IMR-90 (cell line): ENCODE data around the gene FSIP1. TPM values are rescaled to one million over a fixed set of nuclear protein-coding genes. Genes with fewer than 3 reads are reported as not detected.

ENCODE experiments used
- ATAC-seq: fragments of 200-7000 bp; cut with Tn5 transposase; 2 replicates; pipeline ENCODE4 v1.9.1; 2020; ENCODE audit warnings: low read depth, mild to moderate bottlenecking, moderate library complexity
- BruUV-seq: library from RNA; stranded (reverse); fragments of 400-500 nt; replicated peaks from 2 replicates; lab custom pipeline; 2021; lab: Mats Ljungman, UMichigan
- CTCF ChIA-PET: fragments of 300-600 bp; formaldehyde crosslinking; extraction: SDS; loops from one replicate; lab custom pipeline; 2021; ENCODE audit warnings: antibody characterized with exemption; lab: Yijun Ruan, JAX
- POLR2A ChIA-PET: fragments of 300-600 bp; sonication (Branson Sonifier 250); formaldehyde crosslinking; loops from one replicate; lab custom pipeline; 2022; ENCODE audit warnings: antibody characterized with exemption; ENCODE audit not compliant: unreplicated experiment; lab: Charles Lee
- DNase-seq: peaks from one replicate; pipeline ENCODE4 v3.0.0; 2013
- H2AFZ ChIP-seq: replicated peaks from 2 replicates; pipeline ENCODE3; 2013; ENCODE audit warnings: low read length, mild to moderate bottlenecking; ENCODE audit not compliant: poor library complexity
- H2AK5ac ChIP-seq: 2 replicates; pipeline ENCODE4 v1.6.1; 2013; ENCODE audit warnings: low read depth, low read length, inconsistent platforms
- H2AK9ac ChIP-seq: replicated peaks from 2 replicates; pipeline ENCODE3; 2013; ENCODE audit warnings: mild to moderate bottlenecking, low read depth, low read length, moderate library complexity; ENCODE audit not compliant: poor library complexity
- H2BK120ac ChIP-seq: 2 replicates; pipeline ENCODE4 v1.6.1; 2013; ENCODE audit warnings: low read depth, low read length, inconsistent platforms
- H2BK15ac ChIP-seq: 3 replicates; pipeline ENCODE4 v1.6.1; 2013; ENCODE audit warnings: low read depth, low read length, inconsistent platforms
- H2BK20ac ChIP-seq: 2 replicates; pipeline ENCODE4 v1.6.1; 2013; ENCODE audit warnings: low read depth, mild to moderate bottlenecking, inconsistent platforms, low read length, moderate library complexity
- H2BK5ac ChIP-seq: 2 replicates; pipeline ENCODE4 v1.6.1; 2013; ENCODE audit warnings: mild to moderate bottlenecking, low read depth, low read length, inconsistent platforms; ENCODE audit not compliant: poor library complexity, severe bottlenecking
- H3K14ac ChIP-seq: replicated peaks from 2 replicates; pipeline ENCODE4 v1.6.1; 2013; ENCODE audit warnings: low read depth, low read length, inconsistent platforms
- H3K18ac ChIP-seq: 2 replicates; pipeline ENCODE4 v1.6.1; 2013; ENCODE audit warnings: low read depth, low read length, control low read depth
- H3K23ac ChIP-seq: 2 replicates; pipeline ENCODE4 v1.6.1; 2013; ENCODE audit warnings: low read depth, low read length, inconsistent platforms
- H3K27ac ChIP-seq: 2 replicates; pipeline ENCODE4 v1.5.1; 2013; ENCODE audit warnings: mild to moderate bottlenecking, control low read depth, low read length; ENCODE audit not compliant: insufficient read depth
- H3K27me3 ChIP-seq: 2 replicates; pipeline ENCODE4 v1.6.1; 2013; ENCODE audit warnings: low read length; ENCODE audit not compliant: control insufficient read depth, insufficient read depth
- H3K36me3 ChIP-seq: 2 replicates; pipeline ENCODE4 v1.6.1; 2013; ENCODE audit warnings: low read length, mixed read lengths; ENCODE audit not compliant: control insufficient read depth, insufficient read depth
- H3K4ac ChIP-seq: 2 replicates; pipeline ENCODE4 v1.6.1; 2013; ENCODE audit warnings: low read depth, low read length, inconsistent platforms
- H3K4me1 ChIP-seq: 2 replicates; pipeline ENCODE4 v1.6.1; 2013; ENCODE audit warnings: low read length, mixed read lengths; ENCODE audit not compliant: control insufficient read depth, insufficient read depth
- H3K4me2 ChIP-seq: 2 replicates; pipeline ENCODE4 v1.6.1; 2013; ENCODE audit warnings: low read depth, mild to moderate bottlenecking, control low read depth, low read length, moderate library complexity
- H3K4me3 ChIP-seq: 2 replicates; pipeline ENCODE4 v1.5.1; 2013; ENCODE audit warnings: low read depth, mild to moderate bottlenecking, control low read depth, low read length, moderate library complexity; ENCODE audit not compliant: insufficient read depth
- H3K56ac ChIP-seq: 2 replicates; pipeline ENCODE4 v1.6.1; 2013; ENCODE audit warnings: low read length, inconsistent platforms; ENCODE audit not compliant: insufficient read depth; ENCODE audit errors: extremely low read depth
- H3K79me1 ChIP-seq, 2 experiments: 2 replicates each; pipeline ENCODE4 v1.6.1; 2013; ENCODE audit warnings: low read length in 2 of 2, inconsistent platforms in 1 of 2, low read depth in 1 of 2
- H3K9ac ChIP-seq: 2 replicates; pipeline ENCODE4 v1.6.1; 2013; ENCODE audit warnings: low read depth, low read length, control low read depth
- H3K9me1 ChIP-seq: 2 replicates; pipeline ENCODE4 v1.6.1; 2013; ENCODE audit warnings: low read length, inconsistent platforms; ENCODE audit not compliant: insufficient read depth
- H3K9me3 ChIP-seq: 2 replicates; pipeline ENCODE4 v1.6.1; 2013; ENCODE audit warnings: low read length; ENCODE audit not compliant: control insufficient read depth, insufficient read depth
- H4K20me1 ChIP-seq: 2 replicates; pipeline ENCODE4 v1.6.1; 2013; ENCODE audit warnings: low read length, inconsistent platforms; ENCODE audit not compliant: insufficient read depth
- H4K5ac ChIP-seq: 2 replicates; pipeline ENCODE4 v1.6.1; 2013; ENCODE audit warnings: mild to moderate bottlenecking, low read depth, low read length, control low read depth
- H4K8ac ChIP-seq, 2 experiments: 2 replicates each; pipeline ENCODE4 v1.6.1; 2013; ENCODE audit warnings: low read depth in 2 of 2, low read length in 2 of 2, control low read depth in 1 of 2, inconsistent platforms in 1 of 2
- H4K91ac ChIP-seq: 2 replicates; pipeline ENCODE4 v1.6.1; 2013; ENCODE audit warnings: low read depth, low read length, inconsistent platforms; ENCODE audit not compliant: insufficient read depth
- BHLHE40 ChIP-seq: fragments of 150-350 bp; IDR thresholded peaks from 2 replicates; pipeline ENCODE4 v1.6.1; 2016; ENCODE audit warnings: mild to moderate bottlenecking, low read depth, low read length
- CHD1 ChIP-seq: IDR thresholded peaks from 2 replicates; pipeline ENCODE4 v1.6.1; 2012; ENCODE audit warnings: low read depth, low read length, improper control_type of control experiment
- FOS ChIP-seq: fragments of 150-350 bp; IDR thresholded peaks from 2 replicates; pipeline ENCODE4 v1.6.1; 2016; ENCODE audit warnings: low read depth, low read length
- MAFK ChIP-seq: IDR thresholded peaks from 2 replicates; pipeline ENCODE4 v1.6.1; 2012; ENCODE audit warnings: low read depth, low read length, improper control_type of control experiment
- MAZ ChIP-seq: IDR thresholded peaks from 2 replicates; pipeline ENCODE4 v1.6.1; 2012; ENCODE audit warnings: low read depth, mild to moderate bottlenecking, low read length, improper control_type of control experiment, moderate library complexity, borderline replicate concordance
- MXI1 ChIP-seq: IDR thresholded peaks from 2 replicates; pipeline ENCODE4 v1.6.1; 2012; ENCODE audit warnings: low read depth, mild to moderate bottlenecking, low read length, moderate library complexity, borderline replicate concordance
- NFE2L2 ChIP-seq: fragments of 150-350 bp; IDR thresholded peaks from 2 replicates; pipeline ENCODE4 v1.6.1; 2016; ENCODE audit warnings: low read depth, mild to moderate bottlenecking, low read length
- RAD21 ChIP-seq: IDR thresholded peaks from 2 replicates; pipeline ENCODE4 v1.6.1; 2012; ENCODE audit warnings: low read length, improper control_type of control experiment
- RFX5 ChIP-seq: IDR thresholded peaks from 2 replicates; pipeline ENCODE4 v1.8.0; 2012; ENCODE audit warnings: low read depth, mild to moderate bottlenecking, low read length, moderate library complexity
- SMC3 ChIP-seq: fragments of 150-350 bp; IDR thresholded peaks from 2 replicates; pipeline ENCODE4 v1.6.1; 2016; ENCODE audit warnings: low read depth, mild to moderate bottlenecking, antibody characterized with exemption, low read length, moderate library complexity
- WGBS, 2 experiments: methylation state at CpG; one replicate each; pipeline versions ENCODE4 v1.1.5 to v1.1.7; 2013; ENCODE audit warnings: missing lambda C conversion rate in 2 of 2; ENCODE audit not compliant: insufficient read length in 1 of 2; ENCODE audit errors: extremely low coverage in 2 of 2; 5-methylcytosine and 5-hydroxymethylcytosine counted together
- dilution Hi-C: fragments of 300-500 bp; cut with HindIII; formaldehyde crosslinking; loops from one replicate; pipeline ENCODE4 v1.14.3; 2018; ENCODE audit warnings: low sequenced_read_pairs; ENCODE audit not compliant: unreplicated experiment
- in situ Hi-C: fragments of 300-500 bp; cut with MboI; formaldehyde crosslinking; loops from 3 replicates; pipeline ENCODE4 v1.14.3; 2019; ENCODE audit warnings: low sequenced_read_pairs, inconsistent platforms, mixed read lengths
- intact Hi-C: fragments of 100-400 bp; cut with micrococcal nuclease; formaldehyde crosslinking; loops from 2 replicates; pipeline ENCODE4 v1.10.0; 2022
- polyA plus RNA-seq, 3 experiments: library from polyadenylated mRNA; depleted of rRNA; stranded (reverse); fragments of >200 nt; gene quantifications; 2 replicates each; pipeline ENCODE4 v1.2.3, GENCODE V29; 2012; ENCODE audit warnings: low replicate concordance in 1 of 3
- total RNA-seq: library from RNA; depleted of rRNA; stranded (reverse); fragments of >200 nt; gene quantifications from 2 replicates; pipeline ENCODE4 v1.2.3, GENCODE V29; 2012
- TF ChIP-seq, protein P1 (sequence below): conservative IDR thresholded peaks from 2 replicates; pipeline ENCODE4 v1.5.1; 2012; ENCODE audit warnings: mild to moderate bottlenecking, low read depth, low read length, improper control_type of control experiment

Gene FSIP1
- total and polyA plus RNA-seq, 2 of the 4 experiments (the other 2 are of a cell fraction), result 0.10 to 0.18 TPM

DNA sequence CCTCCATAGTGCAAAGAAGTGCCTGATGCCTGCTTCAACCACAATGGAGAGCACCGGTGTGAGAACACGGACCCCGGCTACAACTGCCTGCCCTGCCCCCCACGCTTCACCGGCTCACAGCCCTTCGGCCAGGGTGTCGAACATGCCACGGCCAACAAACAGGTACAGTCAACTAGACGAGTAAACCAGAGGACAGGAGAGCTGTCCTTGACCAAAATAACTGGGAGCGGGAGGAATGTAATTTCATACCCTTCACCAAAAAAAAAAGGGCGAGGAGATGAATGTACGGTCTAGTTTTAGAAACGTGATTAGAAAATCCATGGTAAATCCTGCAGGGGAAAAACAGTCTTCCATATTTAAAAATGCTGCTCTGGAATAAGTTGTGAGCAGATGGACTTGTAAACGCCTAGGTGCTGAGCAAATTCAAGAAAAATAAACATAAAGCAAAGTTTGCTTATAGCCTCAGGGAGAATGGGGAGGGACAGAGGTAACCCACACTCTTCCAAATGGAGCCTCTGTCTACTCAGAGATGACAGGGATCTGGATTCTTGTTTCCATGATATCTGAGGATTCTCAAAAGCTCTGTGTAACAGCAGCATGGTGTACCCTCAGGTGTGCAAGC, 193.3 kb downstream of the FSIP1 start:
- Histone ChIP-seq H3K14ac (no peak overlapping the region), H3K4ac (no peak overlapping the region), H2BK5ac (no peak overlapping the region), H3K27me3 (no peaks in the 10 kb centered on the region), H2AK9ac (peak overlapping the region; percentile 11), H2BK15ac (no peak overlapping the region), H3K23ac (no peak overlapping the region; the same call in 1 of the 2 replicates), H4K20me1 (peaks cover 99% of the 10 kb centered on the region), H4K91ac (no peak overlapping the region), H2AFZ (peak overlapping the region; percentile 17), H3K9me1 (peaks cover 16% of the 10 kb centered on the region), H3K4me1 (no peaks in the 10 kb centered on the region; the same call in 1 of the 2 replicates), H2BK20ac (no peak overlapping the region), H3K4me2 (no peak overlapping the region; the same call in 1 of the 2 replicates), H2BK120ac (no peak overlapping the region), H4K8ac (no peak overlapping the region), H3K79me1 (peaks cover 4 to 81% of the 10 kb centered on the region in 2 experiments; a peak in 3 of 4 replicates), H3K36me3 (peaks cover 78% of the 10 kb centered on the region), H2AK5ac (no peak overlapping the region), H3K27ac (no peak overlapping the region), H3K18ac (no peak overlapping the region), H3K9me3 (no peaks in the 10 kb centered on the region), H4K5ac (no peak overlapping the region), H3K4me3 (no peak overlapping the region), H3K9ac (no peak overlapping the region), H3K56ac (no peak overlapping the region)
- POLR2A ChIA-PET, result interaction anchor here (0.6 kb wide), 3 partner anchors 78 to 454 kb away, joined by 3 to 4 read pairs (median 4); no protein-coding TSS in a partner anchor
- 86% methylated on average over 1 of the region's 14 CpGs; no CpG with 5 or more reads in 1 of the 2 experiments for WGBS, 2 experiments
- ATAC-seq, result no peak
- no peak for DNase-seq
- CTCF ChIA-PET, result no interaction called here
- TF ChIP-seq NFE2L2 (no peak), MAZ (no peak), FOS (no peak), CHD1 (no peak), SMC3 (no peak), BHLHE40 (no peak), MXI1 (no peak), RFX5 (no peak), RAD21 (no peak), MAFK (no peak)
- TF ChIP-seq, protein P1, sequence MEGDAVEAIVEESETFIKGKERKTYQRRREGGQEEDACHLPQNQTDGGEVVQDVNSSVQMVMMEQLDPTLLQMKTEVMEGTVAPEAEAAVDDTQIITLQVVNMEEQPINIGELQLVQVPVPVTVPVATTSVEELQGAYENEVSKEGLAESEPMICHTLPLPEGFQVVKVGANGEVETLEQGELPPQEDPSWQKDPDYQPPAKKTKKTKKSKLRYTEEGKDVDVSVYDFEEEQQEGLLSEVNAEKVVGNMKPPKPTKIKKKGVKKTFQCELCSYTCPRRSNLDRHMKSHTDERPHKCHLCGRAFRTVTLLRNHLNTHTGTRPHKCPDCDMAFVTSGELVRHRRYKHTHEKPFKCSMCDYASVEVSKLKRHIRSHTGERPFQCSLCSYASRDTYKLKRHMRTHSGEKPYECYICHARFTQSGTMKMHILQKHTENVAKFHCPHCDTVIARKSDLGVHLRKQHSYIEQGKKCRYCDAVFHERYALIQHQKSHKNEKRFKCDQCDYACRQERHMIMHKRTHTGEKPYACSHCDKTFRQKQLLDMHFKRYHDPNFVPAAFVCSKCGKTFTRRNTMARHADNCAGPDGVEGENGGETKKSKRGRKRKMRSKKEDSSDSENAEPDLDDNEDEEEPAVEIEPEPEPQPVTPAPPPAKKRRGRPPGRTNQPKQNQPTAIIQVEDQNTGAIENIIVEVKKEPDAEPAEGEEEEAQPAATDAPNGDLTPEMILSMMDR, result no peak
- intact Hi-C loops, result no loop called here
- dilution Hi-C loops, result no loop called here
- BruUV-seq, result no TSS peak
- in situ Hi-C loops, result no loop called here
